Measurements from ENCODE around the gene TMEM59L.

DNA sequence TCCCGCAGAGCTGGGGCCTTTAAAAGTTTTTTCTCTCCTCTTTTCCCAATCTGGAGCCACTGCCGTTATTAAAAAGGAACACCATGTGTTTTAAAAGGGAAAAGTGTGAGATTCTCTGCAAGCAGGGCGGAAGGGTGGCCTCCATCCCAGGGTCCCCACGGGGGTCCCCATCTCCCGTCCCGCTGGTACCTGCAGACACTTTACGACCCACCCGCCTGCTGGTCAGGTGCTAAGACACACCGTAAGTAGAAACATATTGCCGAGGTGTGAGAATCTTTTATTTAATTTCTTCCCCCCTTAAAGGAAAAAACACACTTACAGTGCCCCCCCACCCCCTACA is 7.9 kb upstream of the TMEM59L start:
- TF ChIP-seq ZNF567 (CRISPR knock-in tag; IDR thresholded peaks at IDR 0.05; ENCODE audit: borderline replicate concordance) (no peak), POLR2AphosphoS5 (IDR thresholded peaks at IDR 0.05; ENCODE audit: low read depth, low read length) (no peak), SMC3 (IDR thresholded peaks at IDR 0.05; ENCODE audit: low read length) (no peak), ZNF343 (CRISPR knock-in tag; IDR thresholded peaks at IDR 0.05) (no peak)
- TF ChIP-seq, protein P1, sequence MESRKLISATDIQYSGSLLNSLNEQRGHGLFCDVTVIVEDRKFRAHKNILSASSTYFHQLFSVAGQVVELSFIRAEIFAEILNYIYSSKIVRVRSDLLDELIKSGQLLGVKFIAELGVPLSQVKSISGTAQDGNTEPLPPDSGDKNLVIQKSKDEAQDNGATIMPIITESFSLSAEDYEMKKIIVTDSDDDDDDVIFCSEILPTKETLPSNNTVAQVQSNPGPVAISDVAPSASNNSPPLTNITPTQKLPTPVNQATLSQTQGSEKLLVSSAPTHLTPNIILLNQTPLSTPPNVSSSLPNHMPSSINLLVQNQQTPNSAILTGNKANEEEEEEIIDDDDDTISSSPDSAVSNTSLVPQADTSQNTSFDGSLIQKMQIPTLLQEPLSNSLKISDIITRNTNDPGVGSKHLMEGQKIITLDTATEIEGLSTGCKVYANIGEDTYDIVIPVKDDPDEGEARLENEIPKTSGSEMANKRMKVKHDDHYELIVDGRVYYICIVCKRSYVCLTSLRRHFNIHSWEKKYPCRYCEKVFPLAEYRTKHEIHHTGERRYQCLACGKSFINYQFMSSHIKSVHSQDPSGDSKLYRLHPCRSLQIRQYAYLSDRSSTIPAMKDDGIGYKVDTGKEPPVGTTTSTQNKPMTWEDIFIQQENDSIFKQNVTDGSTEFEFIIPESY (CRISPR knock-in tag; IDR thresholded peaks at IDR 0.05) = no peak
- TF ChIP-seq, protein P2, sequence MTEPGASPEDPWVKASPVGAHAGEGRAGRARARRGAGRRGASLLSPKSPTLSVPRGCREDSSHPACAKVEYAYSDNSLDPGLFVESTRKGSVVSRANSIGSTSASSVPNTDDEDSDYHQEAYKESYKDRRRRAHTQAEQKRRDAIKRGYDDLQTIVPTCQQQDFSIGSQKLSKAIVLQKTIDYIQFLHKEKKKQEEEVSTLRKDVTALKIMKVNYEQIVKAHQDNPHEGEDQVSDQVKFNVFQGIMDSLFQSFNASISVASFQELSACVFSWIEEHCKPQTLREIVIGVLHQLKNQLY (CRISPR knock-in tag; IDR thresholded peaks at IDR 0.05) = no peak
- TF ChIP-seq, protein P3, sequence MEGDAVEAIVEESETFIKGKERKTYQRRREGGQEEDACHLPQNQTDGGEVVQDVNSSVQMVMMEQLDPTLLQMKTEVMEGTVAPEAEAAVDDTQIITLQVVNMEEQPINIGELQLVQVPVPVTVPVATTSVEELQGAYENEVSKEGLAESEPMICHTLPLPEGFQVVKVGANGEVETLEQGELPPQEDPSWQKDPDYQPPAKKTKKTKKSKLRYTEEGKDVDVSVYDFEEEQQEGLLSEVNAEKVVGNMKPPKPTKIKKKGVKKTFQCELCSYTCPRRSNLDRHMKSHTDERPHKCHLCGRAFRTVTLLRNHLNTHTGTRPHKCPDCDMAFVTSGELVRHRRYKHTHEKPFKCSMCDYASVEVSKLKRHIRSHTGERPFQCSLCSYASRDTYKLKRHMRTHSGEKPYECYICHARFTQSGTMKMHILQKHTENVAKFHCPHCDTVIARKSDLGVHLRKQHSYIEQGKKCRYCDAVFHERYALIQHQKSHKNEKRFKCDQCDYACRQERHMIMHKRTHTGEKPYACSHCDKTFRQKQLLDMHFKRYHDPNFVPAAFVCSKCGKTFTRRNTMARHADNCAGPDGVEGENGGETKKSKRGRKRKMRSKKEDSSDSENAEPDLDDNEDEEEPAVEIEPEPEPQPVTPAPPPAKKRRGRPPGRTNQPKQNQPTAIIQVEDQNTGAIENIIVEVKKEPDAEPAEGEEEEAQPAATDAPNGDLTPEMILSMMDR (CRISPR knock-in tag; IDR thresholded peaks at IDR 0.05) = no peak
